SK-N-MC (cell line): Measurements from ENCODE around the gene EPN2.

Experiments used
- DNase-seq: peaks from one replicate; pipeline ENCODE4 v3.0.0-alpha.2; 2011; ENCODE audit warnings: low read depth, low spot score
- H3K27ac ChIP-seq: fragments of 200-600 bp; sonication (generic); 2 replicates; pipeline ENCODE4 v1.5.1; 2016; ENCODE audit warnings: mixed run types
- H3K36me3 ChIP-seq: fragments of 200-600 bp; sonication (generic); 2 replicates; pipeline ENCODE4 v1.6.1; 2017; ENCODE audit warnings: antibody characterized with exemption, low read length, mixed read lengths; ENCODE audit not compliant: insufficient read depth
- H3K4me3 ChIP-seq: fragments of 200-600 bp; sonication (generic); 2 replicates; pipeline ENCODE4 v1.5.1; 2016
- H3K9ac ChIP-seq: fragments of 200-600 bp; sonication (generic); 2 replicates; pipeline ENCODE4 v1.8.0; 2017; ENCODE audit warnings: mixed run types, mixed read lengths; ENCODE audit not compliant: insufficient read length
- H3K9me3 ChIP-seq: fragments of 200-600 bp; sonication (generic); 2 replicates; pipeline ENCODE4 v1.6.1; 2017; ENCODE audit warnings: low read depth, mild to moderate bottlenecking, antibody characterized with exemption, low read length, moderate library complexity, mixed read lengths
- EZH2 ChIP-seq: fragments of 200-600 bp; sonication (generic); IDR thresholded peaks from one replicate; pipeline ENCODE4 v1.6.1; 2017; ENCODE audit warnings: antibody characterized with exemption
- FOXP2 ChIP-seq: optimal IDR thresholded peaks from 2 replicates; pipeline ENCODE3; 2011; ENCODE audit warnings: mild to moderate bottlenecking, moderate library complexity; ENCODE audit not compliant: insufficient read depth; ENCODE audit errors: extremely low read length, control extremely low read depth
- POLR2AphosphoS5 ChIP-seq: IDR thresholded peaks from 2 replicates; pipeline ENCODE4 v1.6.1; 2012; ENCODE audit warnings: mild to moderate bottlenecking, low read depth, low read length, borderline replicate concordance

Gene EPN2

GRCh38 chr17:19381741-19382444, 144.7 kb downstream of the EPN2 start:
- H3K9ac ChIP-seq, result no peak overlapping the region
- TF ChIP-seq EZH2, result no peak
- TF ChIP-seq POLR2AphosphoS5, result no peak
- TF ChIP-seq FOXP2, result no peak
- peak overlapping the region; percentile 71 for H3K27ac ChIP-seq
- H3K9me3 ChIP-seq, result no peaks in the 10 kb centered on the region
- peaks cover 58% of the 10 kb centered on the region for H3K36me3 ChIP-seq
- no peak for DNase-seq
- H3K4me3 ChIP-seq, result no peak overlapping the region

GRCh38 chr17:19382531-19383444, 145.6 kb downstream of the EPN2 start:
- TF ChIP-seq FOXP2 (peak; percentile 8), POLR2AphosphoS5 (no peak; the same call in none of the 2 replicates), EZH2 (no peak)
- H3K4me3 ChIP-seq, result no peak overlapping the region
- no peak overlapping the region for H3K9ac ChIP-seq
- H3K9me3 ChIP-seq, result no peaks in the 10 kb centered on the region
- DNase-seq, result no peak
- H3K27ac ChIP-seq, result peak overlapping the region; percentile 94; the same call in 1 of the 2 replicates
- peaks cover 58% of the 10 kb centered on the region for H3K36me3 ChIP-seq

- H3K9ac ChIP-seq, result peak overlapping the region; percentile 37
- TF ChIP-seq EZH2, result no peak
- TF ChIP-seq POLR2AphosphoS5, result no peak
- TF ChIP-seq FOXP2, result no peak
- peak overlapping the region; percentile 94 for H3K27ac ChIP-seq
- H3K4me3 ChIP-seq, result peak overlapping the region; percentile 84
- H3K36me3 ChIP-seq, result peaks cover 58% of the 10 kb centered on the region
- no peaks in the 10 kb centered on the region for H3K9me3 ChIP-seq
- no peak for DNase-seq
Measured at GRCh38 chr17:19383681-19384470, 146.7 kb downstream of the EPN2 start.

GRCh38 chr17:19384723-19385391, 147.7 kb downstream of the EPN2 start:
- TF ChIP-seq POLR2AphosphoS5 (peak; percentile 56), FOXP2 (no peak)
- Histone ChIP-seq H3K9me3 (no peaks in the 10 kb centered on the region), H3K9ac (peak overlapping the region; percentile 37), H3K27ac (peak overlapping the region; percentile 94), H3K36me3 (peaks cover 53% of the 10 kb centered on the region), H3K4me3 (peak overlapping the region; percentile 84)
- DNase-seq, result peak; percentile 44

- peaks cover 46% of the 10 kb centered on the region for H3K36me3 ChIP-seq
- no peaks in the 10 kb centered on the region for H3K9me3 ChIP-seq
- no peak for DNase-seq
- peak overlapping the region; percentile 84 for H3K4me3 ChIP-seq
- TF ChIP-seq POLR2AphosphoS5, result no peak
- no peak for TF ChIP-seq EZH2
- no peak for TF ChIP-seq FOXP2
- peak overlapping the region; percentile 82 for H3K27ac ChIP-seq
- H3K9ac ChIP-seq, result peak overlapping the region; percentile 15
Measured at GRCh38 chr17:19385521-19385983, 148.4 kb downstream of the EPN2 start.
